Stimulated activated naive CD8-positive, alpha-beta T cell treated with anti-CD3 and anti-CD28 coated beads, Interleukin-15, amount 100 ng/mL, for 72 hours (primary cell): ENCODE data around the gene EXD3.
A peak's percentile ranks its signal among the peaks of the same experiment; 100 is the strongest.
"Not testable (repeated sequence)": the region's sequence is repeated elsewhere in the genome, so short reads cannot be mapped to it uniquely, and the experiment has no call there.

Experiments used
- ATAC-seq: fragments of 150-1000 bp; cut with Tn5 transposase; 2 replicates; pipeline ENCODE4 v1.10.0; 2021; ENCODE audit warnings: mild to moderate bottlenecking, moderate library complexity
- DNase-seq, 2 donors: peaks; one replicate each; pipeline ENCODE4 v3.0.0; 2021 to 2022
- H3K27ac Mint-ChIP-seq, 2 donors: one replicate each; pipeline ENCODE4 v1.8.0; 2022; ENCODE audit warnings: mild to moderate bottlenecking in 2 of 2, mixed read lengths in 2 of 2, moderate library complexity in 2 of 2
- H3K27me3 Mint-ChIP-seq: one replicate; pipeline ENCODE4 v1.8.0; 2022; ENCODE audit warnings: mixed read lengths
- H3K4me1 Mint-ChIP-seq: one replicate; pipeline ENCODE4 v1.8.0; 2022; ENCODE audit warnings: mild to moderate bottlenecking, mixed read lengths
- H3K4me3 Mint-ChIP-seq, 2 donors: one replicate each; pipeline ENCODE4 v1.8.0; 2022; ENCODE audit warnings: mild to moderate bottlenecking in 2 of 2, mixed read lengths in 2 of 2, moderate library complexity in 1 of 2
- H3K9me3 Mint-ChIP-seq, 2 donors: one replicate each; pipeline ENCODE4 v1.8.0; 2022; ENCODE audit warnings: mixed read lengths in 2 of 2

The EXD3 gene

DNA sequence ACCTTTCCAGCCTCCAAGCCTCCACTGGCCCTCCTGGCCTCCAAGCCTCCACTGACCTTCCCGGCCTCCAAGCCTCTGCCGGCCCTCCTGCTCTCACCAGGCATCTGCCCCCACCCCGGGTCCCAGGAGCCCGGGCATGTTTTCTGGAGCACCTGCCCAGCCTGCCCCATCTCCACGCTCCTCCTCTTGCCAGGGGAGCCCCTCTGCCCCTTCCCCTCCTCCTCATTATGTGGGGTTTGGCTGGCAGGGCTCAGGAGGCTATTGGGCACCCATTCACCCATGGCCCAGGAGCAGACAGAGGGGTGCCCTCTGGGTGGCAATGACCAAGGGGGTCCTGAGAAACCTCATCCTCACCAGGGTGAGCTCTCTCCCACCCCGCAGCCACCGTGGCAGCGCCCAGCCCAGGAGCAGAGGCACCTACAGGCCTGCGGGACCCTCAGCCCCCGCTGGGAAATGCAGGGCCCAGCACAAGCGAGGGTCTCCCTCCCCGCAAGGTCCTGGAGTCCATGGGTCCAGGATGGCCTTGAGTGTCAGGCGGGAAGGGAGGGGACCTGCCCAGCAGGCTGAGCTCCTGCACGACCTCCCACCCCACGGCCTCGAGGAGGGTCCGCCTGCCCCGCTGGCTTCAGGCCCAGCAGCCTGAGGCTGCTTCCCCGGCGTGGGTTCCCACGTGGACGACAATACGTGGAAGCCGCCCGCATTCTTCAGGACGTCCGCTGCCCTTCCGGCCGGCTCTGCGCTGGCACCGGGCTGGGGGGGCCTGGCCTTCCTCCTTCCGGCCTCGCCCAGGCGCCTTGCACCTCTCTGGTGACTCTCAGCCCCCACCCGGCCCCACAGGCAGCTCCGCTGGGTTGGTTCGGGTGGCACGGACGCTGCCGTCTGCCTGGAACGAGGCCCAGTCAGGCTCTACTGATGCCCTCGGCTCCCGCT lies 69.5 kb downstream of the EXD3 start:
- Mint-ChIP-seq H3K9me3 (peaks cover 12 to 20% of the 10 kb centered on the region in 2 donors), H3K27ac (no peak overlapping the region), H3K4me3 (no peak overlapping the region), H3K4me1 (no peaks in the 10 kb centered on the region), H3K27me3 (no peaks in the 10 kb centered on the region)
- no peak for ATAC-seq
- no peak for DNase-seq

DNA sequence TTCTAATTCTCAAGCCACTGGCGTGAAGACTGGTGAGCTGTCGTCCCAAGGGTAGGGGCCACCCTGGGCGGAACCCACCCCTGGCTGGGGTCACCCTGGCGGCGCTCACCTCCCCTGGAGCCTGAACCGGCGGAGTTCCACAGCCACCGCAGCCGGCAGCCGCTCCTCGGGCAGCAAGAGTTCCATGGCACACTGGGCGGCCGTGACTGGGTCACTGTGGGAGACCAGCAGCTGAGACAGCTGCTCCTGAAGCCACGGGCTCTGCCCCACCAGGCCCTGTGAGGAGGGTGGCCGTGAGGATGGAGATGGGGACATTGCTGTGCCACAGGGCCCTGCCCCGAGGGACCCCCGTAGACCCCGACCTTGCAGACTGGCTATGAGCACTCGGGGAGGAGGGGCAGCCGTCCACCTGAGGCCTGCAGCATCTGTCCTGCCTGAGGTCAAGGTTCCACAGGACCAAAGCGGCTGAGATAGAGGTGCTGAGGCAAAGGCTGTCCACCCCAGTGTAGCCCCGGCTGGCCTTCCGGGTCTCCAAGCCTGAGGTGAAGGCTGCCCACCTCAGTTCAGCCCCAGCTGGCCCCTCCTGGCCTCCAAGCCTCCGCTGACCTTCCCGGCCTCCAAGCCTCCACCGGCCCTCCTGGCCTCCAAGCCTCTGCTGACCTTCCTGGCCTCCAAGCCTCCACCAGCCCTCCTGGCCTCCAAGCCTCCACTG lies 70.3 kb downstream of the EXD3 start:
- Mint-ChIP-seq H3K27ac (no peak overlapping the region), H3K9me3 (peaks cover 12 to 14% of the 10 kb centered on the region in 2 donors), H3K27me3 (no peaks in the 10 kb centered on the region), H3K4me3 (no peak overlapping the region), H3K4me1 (no peaks in the 10 kb centered on the region)
- ATAC-seq (no peak), DNase-seq (no peak)

DNA sequence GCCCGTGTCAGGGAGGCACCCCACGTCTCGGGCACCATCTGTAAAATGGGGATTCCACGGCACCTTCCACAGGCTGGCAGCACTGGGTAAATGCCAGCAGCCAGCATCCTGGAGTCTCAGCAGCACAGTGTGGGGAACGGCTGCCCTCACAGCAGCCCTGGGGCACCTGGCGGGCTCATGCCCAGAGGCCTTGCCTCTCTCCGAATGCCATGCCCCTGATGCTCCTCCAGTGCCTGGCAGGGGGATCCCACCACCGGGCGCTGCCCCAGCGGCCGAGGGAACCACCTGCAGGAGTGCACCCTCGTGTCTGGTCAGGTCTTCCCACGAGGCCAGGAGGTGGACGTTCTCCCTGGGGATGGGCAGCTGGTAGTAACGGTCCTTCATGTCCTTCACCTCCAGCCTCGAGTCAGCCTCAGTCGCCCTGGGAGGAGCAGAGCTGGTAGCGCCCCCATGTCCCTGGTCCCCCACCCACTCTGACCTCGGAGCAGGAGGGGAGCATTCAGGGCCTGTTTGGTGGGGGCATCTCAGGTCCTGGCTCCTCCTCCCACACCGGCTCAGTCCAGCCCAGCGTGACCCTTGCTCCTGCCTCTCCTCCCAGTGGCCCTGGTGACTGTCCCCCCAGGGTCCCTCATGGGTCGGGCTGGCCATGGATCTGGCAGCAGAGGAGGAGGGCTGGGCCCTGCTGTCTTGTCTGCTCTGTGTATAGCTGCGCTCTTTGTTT lies 71.0 kb downstream of the EXD3 start:
- DNase-seq (no peak), ATAC-seq (no peak)
- Mint-ChIP-seq H3K4me3 (no peak overlapping the region), H3K4me1 (no peaks in the 10 kb centered on the region), H3K27me3 (no peaks in the 10 kb centered on the region), H3K9me3 (peaks cover 6% of the 10 kb centered on the region in 2 donors), H3K27ac (no peak overlapping the region)

DNA sequence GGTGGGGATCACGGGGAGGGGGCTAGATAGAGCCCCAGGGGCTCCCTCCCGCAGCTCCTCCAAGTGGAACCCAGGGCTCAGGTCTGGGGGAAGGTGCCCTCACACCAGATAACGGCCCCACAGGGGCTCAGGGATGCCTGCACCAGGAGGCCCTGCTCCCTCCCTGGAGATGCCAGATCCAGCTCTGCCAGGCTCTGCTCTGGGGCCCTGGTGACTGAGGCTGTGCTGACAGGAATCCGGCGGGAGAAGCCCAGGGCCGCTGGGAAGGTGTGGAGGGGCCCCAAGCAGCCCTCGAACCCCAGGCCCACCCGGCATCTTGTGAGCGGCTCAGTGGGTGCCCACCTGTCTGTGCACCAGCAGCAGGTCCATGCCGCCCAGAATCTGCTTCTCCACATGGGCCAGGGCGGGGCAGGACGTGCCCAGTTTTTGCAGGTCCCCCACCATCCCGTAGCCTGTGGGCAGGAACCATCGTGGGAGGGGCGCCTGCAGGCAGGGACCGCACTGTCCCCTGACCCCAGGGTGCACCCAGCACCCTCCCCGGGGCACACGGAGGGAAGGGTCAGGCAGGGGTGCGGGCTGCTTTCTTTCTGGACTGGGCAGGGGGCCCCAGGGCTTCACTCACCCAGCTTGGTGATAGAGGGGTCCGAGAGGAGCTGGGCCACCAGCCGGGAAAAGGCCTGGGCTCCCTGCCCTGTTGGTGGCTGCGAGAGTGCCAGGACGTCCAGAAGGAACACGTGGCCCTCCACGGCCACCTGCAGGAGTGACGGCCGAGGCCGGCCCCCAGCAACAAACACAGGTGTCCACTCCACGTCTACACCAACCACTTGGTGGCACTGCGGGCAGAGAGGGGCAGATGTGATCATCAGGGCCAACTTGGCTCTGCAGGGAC lies 72.0 kb downstream of the EXD3 start:
- DNase-seq (no peak), ATAC-seq (peak; percentile 33)
- H3K27ac Mint-ChIP-seq, result no peak overlapping the region
- no peaks in the 10 kb centered on the region for H3K9me3 Mint-ChIP-seq
- no peaks in the 10 kb centered on the region for H3K27me3 Mint-ChIP-seq
- H3K4me3 Mint-ChIP-seq, result no peak overlapping the region
- no peaks in the 10 kb centered on the region for H3K4me1 Mint-ChIP-seq

DNA sequence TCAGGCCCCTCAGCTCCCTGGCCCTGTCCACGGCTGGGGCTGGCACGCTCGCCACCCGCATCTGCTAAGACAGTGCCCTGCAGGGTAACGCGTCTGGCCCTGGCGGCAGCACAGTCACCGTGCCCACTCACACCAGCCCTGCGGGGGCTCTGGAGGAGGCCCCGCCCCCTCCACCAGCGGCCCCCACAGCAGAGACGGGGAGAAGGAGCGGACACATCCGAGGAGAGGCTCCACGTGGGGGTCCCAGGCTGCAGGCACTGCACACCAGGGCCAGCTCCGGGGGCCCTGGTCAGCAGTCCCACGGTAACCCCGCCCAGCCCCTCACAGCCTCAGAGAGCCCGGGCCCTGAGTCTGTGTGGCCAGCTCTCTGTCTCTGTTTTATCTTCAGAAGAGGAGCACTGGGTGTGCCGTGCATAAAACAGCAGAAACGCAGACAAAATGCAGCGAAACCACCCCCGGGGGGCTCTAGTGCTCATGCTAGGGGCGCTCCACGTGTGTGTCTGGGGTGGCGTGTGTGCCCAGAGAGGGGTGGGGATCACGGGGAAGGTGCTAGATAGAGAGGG lies 73.4 kb downstream of the EXD3 start:
- ATAC-seq, result no peak

DNA sequence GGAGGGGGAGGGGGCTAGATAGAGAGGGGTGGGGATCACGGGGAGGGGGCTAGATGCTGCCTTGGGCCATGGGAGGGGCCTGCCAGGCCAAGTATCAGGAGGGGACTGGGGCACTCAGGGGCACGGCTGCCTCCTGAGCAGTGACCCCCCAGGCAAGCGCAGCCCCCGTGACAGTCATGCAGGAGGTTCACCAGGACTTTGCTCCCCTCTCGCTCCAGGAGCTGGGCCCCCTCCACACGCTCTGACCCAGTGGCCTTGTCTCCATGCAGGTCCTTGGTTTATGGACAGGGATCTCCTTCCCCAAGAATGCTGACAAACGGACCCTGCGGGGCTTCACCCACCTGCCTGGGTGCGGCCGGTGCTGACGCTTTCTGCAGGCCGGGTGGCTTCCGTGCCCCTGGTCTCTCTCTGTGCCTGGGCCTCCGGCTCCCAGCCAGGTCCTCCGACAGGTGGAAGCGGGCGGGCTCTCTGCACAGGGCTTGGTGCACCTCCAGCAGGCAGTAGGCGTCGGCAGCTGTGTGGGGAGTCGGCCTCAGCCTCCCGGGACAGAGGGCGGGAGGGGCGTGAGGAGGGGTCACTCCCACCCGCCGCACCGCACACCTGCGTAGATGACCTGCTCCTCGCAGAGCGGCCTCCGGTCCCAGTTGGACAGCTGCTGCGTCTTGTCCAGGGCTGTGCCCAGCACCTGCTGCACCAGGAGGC lies 74.0 kb downstream of the EXD3 start:
- Mint-ChIP-seq H3K4me1 (no peaks in the 10 kb centered on the region), H3K27ac (no peak overlapping the region), H3K27me3 (no peaks in the 10 kb centered on the region), H3K9me3 (no peaks in the 10 kb centered on the region), H3K4me3 (no peak overlapping the region)
- DNase-seq (no peak), ATAC-seq (peak; percentile 19)

More for the DNA sequence above, 73.4 kb downstream of the EXD3 start:
- H3K27ac Mint-ChIP-seq, result no peak overlapping the region
- no peak for DNase-seq
- no peaks in the 10 kb centered on the region for H3K4me1 Mint-ChIP-seq
- no peaks in the 10 kb centered on the region for H3K9me3 Mint-ChIP-seq
- no peak overlapping the region for H3K4me3 Mint-ChIP-seq
- no peaks in the 10 kb centered on the region for H3K27me3 Mint-ChIP-seq

DNA sequence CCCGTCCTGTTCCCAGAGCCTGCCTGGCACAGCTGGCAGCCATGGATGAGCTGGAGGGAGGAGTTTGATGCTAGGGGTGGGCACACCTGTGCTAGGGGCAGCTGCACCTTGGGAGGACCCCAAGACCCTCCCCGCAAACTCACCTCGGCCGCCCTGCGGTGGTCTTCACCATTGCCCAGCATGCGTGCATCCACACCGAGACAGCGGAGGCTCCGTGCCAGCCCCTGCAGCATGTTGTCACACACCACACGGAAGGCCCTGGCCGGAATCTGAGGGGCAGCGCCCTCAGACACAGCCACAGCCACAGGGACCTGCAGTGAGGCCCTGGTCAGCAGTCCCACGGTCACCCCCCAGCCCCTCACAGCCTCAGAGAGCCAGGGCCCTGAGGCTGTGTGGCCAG lies 75.0 kb downstream of the EXD3 start:
- Mint-ChIP-seq H3K27me3 (no peaks in the 10 kb centered on the region), H3K27ac (no peak overlapping the region), H3K4me1 (no peaks in the 10 kb centered on the region), H3K9me3 (no peaks in the 10 kb centered on the region), H3K4me3 (no peak overlapping the region)
- ATAC-seq (no peak), DNase-seq (no peak)

DNA sequence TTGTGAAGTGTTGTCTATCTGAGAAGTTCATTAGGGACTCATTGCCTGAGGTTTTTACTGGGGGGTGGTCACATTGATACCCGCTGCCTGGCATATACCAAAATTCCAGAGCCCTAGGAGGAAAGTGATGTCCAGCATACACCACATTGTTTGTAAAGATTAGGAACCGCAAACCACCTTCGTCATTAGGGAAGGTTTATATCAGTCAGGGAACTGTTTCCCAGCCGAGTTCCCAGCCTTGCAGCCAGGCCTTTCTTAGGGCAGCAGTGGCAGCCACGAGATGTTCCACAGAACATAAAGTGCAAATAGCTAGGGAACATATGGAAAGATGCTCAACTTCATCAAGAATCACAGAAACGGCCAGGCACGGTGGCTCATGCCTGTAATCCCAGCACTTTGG lies 80.5 kb downstream of the EXD3 start:
- no peak overlapping the region for H3K4me3 Mint-ChIP-seq
- ATAC-seq, result no peak
- H3K4me1 Mint-ChIP-seq, result peaks cover 10% of the 10 kb centered on the region
- H3K27me3 Mint-ChIP-seq, result no peaks in the 10 kb centered on the region
- no peaks in the 10 kb centered on the region for H3K9me3 Mint-ChIP-seq
- no peak for DNase-seq
- peak overlapping the region in 1 of 2 donors; percentile 31 for H3K27ac Mint-ChIP-seq

DNA sequence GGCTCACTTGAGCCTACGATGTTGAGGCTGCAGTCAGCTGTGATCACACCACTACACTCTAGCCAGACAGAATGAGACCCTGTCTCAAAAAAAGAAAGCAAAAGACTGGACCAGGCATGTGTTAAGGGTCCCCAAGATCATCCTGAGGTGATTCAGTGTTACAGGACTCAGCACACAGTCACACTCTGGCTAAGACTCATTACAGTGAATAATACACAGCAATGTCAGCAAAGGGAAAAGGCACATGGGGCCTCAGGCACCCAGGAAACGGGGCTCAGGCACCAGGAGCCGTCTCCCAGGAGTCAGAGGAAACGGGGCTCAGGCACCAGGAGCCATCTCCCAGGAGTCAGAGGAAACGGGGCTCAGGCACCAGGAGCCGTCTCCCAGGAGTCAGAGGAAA lies 81.7 kb downstream of the EXD3 start:
- Mint-ChIP-seq H3K27me3 (no peaks in the 10 kb centered on the region), H3K4me1 (peaks cover 10% of the 10 kb centered on the region), H3K9me3 (peaks cover 0 to 8% of the 10 kb centered on the region in 2 donors), H3K27ac (no peak overlapping the region), H3K4me3 (no peak overlapping the region)
- DNase-seq (no peak), ATAC-seq (no peak)

DNA sequence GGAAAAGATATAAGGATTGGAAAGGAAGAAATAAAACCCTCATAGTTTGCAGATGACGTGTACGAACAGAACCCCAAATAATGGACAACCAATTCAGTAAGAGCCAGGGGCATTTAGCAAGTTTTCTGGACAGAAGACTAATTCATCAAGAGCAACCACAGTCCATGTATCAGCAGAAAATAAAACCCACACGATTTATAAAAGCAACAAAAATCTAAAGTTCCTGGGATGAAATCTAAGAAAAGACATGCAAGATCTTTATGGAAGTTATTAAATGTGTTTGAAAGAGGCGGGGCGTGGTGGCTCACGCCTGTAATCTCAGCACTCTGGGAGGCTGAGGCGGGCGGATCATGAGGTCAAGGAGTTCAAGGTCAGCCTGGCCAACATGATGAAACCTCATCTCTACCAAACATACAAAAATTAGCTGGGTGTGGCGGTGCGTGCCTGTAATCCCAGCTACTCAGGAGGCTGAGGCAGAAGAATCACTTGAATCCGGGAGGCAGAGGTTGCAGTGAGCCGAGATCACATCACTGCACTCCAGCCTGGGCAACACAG lies 83.0 kb downstream of the EXD3 start:
- not testable (repeated sequence) for H3K4me3 Mint-ChIP-seq, H3K27ac Mint-ChIP-seq, H3K9me3 Mint-ChIP-seq, DNase-seq, H3K27me3 Mint-ChIP-seq, ATAC-seq
- peaks cover 10% of the 10 kb centered on the region for H3K4me1 Mint-ChIP-seq

DNA sequence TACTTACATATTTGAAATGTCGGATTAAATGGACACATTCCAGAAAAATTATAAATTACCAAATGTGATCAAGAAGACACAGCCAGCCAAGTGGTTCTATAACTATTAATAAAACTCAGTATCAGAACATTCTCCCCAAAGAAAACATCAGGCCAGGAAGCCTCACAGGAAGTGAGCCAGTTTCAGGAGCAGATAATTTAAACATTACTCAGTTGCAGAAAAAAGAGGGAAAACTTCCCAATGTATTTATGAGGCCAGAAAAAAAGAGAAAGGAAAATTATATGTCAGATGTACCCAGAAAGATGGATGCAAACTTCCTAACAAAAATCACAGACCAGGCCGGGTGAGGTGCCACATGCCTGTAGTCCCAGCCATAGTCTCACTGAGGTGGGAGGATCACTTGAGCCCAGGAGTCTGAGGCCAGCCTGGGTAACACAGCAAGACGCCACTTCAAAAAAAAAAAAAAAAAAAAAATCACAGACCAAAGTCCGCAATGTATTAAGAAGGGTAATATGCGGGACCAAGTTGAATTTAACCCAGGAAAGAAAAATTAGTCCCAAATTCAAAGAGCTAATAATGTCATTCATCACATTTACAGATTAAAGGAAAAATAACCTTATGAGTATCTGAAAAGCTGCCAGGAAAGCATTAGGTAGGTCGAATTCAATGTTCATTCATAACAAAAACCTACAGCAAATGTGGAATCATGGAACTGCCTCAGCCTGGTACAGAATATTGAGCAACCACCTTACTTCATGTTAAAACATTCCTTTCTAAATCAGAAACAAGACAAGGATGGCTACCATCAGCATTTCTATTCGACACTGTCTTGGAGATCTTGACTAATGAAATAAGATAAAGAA lies 83.7 kb downstream of the EXD3 start:
- peaks cover 10% of the 10 kb centered on the region for H3K4me1 Mint-ChIP-seq
- DNase-seq, result no peak
- H3K27ac Mint-ChIP-seq, result no peak overlapping the region
- no peaks in the 10 kb centered on the region for H3K27me3 Mint-ChIP-seq
- H3K9me3 Mint-ChIP-seq, result peaks cover 0 to 8% of the 10 kb centered on the region in 2 donors
- H3K4me3 Mint-ChIP-seq, result no peak overlapping the region
- ATAC-seq, result no peak

DNA sequence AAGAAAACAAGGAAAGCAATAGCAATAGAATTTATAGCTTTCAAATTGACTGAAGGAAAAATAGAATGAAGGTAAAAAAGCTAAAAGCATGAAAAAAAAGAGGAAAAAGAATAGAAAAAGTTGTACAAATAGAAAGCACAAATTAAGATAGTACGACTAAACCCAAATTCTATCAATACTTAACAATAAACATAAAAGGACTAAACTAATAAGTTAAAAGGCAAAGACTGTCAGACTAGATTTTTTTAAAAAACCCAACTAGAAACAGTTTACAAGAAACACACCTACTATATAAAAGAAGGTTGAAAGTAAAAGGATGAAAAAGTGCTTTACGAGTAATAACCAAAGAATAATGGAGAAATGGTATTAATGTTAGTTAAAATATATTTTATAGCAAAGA lies 86.2 kb downstream of the EXD3 start:
- H3K27me3 Mint-ChIP-seq, result no peaks in the 10 kb centered on the region
- H3K27ac Mint-ChIP-seq, result no peak overlapping the region
- H3K4me1 Mint-ChIP-seq, result peaks cover 10% of the 10 kb centered on the region
- no peak overlapping the region for H3K4me3 Mint-ChIP-seq
- no peak for DNase-seq
- H3K9me3 Mint-ChIP-seq, result peaks cover 0 to 8% of the 10 kb centered on the region in 2 donors
- no peak for ATAC-seq

DNA sequence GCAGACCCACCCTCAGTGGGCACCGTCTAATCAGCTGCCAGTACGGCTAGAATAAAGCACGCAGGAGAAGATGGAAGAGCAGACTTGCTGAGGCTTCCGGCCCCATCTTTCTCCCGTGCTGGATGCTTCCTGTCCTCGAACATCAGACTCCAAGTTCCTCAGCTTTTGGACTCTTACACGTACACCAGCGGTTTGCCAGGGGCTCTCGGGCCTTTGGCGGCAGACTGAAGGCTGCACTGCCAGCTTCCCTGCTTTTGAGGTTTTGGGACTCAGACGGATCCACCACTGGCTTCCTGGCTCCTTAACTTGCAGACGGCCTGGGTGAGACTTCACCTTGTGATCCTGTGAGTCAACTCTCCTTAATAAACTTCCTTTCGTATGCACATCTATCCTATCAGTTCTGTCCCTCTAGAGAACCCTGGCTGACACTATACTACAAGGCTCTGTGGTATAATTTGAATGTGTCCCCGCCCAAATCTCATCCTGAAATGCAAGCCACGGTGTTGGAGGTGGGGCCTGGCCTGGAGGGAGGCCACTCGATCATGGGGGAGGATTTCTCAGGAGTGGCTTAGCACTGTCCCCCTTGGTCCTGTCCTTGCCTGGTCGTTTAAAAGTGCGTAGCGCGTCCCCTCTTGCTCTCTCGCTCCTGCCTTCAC lies 89.8 kb downstream of the EXD3 start:
- H3K27me3 Mint-ChIP-seq, result no peaks in the 10 kb centered on the region
- no peak overlapping the region for H3K27ac Mint-ChIP-seq
- H3K9me3 Mint-ChIP-seq, result peaks cover 9 to 17% of the 10 kb centered on the region in 2 donors
- ATAC-seq, result no peak
- no peaks in the 10 kb centered on the region for H3K4me1 Mint-ChIP-seq
- H3K4me3 Mint-ChIP-seq, result no peak overlapping the region
- no peak for DNase-seq
